H9 (cell line): Measurements from ENCODE around the gene CCDC122. TPM values are rescaled to one million over a fixed set of nuclear protein-coding genes. Genes with fewer than 3 reads are reported as not detected.

Source experiments
- DNase-seq: peaks from one replicate; pipeline ENCODE4 v3.0.0-alpha.2; 2017
- H2AFZ ChIP-seq: one replicate; pipeline ENCODE4 v1.6.1; 2013; ENCODE audit warnings: mild to moderate bottlenecking, low read length, control low read depth, moderate library complexity
- H2AK5ac ChIP-seq: 2 replicates; pipeline ENCODE4 v1.6.1; 2013; ENCODE audit warnings: low read length, control low read depth, mixed read lengths; ENCODE audit not compliant: insufficient read length
- H2BK120ac ChIP-seq: one replicate; pipeline ENCODE4 v1.6.1; 2013; ENCODE audit warnings: low read depth, mild to moderate bottlenecking, low read length, control low read depth, inconsistent platforms; ENCODE audit not compliant: poor library complexity, severe bottlenecking
- H2BK12ac ChIP-seq: 2 replicates; pipeline ENCODE4 v1.6.1; 2013; ENCODE audit warnings: low read length, control low read depth, mixed read lengths, low read depth; ENCODE audit not compliant: insufficient read length
- H2BK15ac ChIP-seq: 2 replicates; pipeline ENCODE4 v1.6.1; 2013; ENCODE audit warnings: low read depth, low read length, control low read depth
- H2BK20ac ChIP-seq: one replicate; pipeline ENCODE4 v1.6.1; 2013; ENCODE audit warnings: low read depth, mild to moderate bottlenecking, low read length, control low read depth, inconsistent platforms; ENCODE audit not compliant: poor library complexity, severe bottlenecking
- H2BK5ac ChIP-seq: 2 replicates; pipeline ENCODE4 v1.6.1; 2013; ENCODE audit warnings: low read length, control low read depth, mixed read lengths; ENCODE audit not compliant: insufficient read length
- H3K14ac ChIP-seq: 2 replicates; pipeline ENCODE4 v1.6.1; 2013; ENCODE audit warnings: low read length, control low read depth; ENCODE audit not compliant: insufficient read depth
- H3K18ac ChIP-seq: 2 replicates; pipeline ENCODE4 v1.6.1; 2013; ENCODE audit warnings: low read depth, mild to moderate bottlenecking, mixed read lengths, low read length, control low read depth; ENCODE audit not compliant: insufficient read length
- H3K23ac ChIP-seq: 2 replicates; pipeline ENCODE4 v1.6.1; 2013; ENCODE audit warnings: low read length, control low read depth, mixed read lengths, low read depth; ENCODE audit not compliant: insufficient read length
- H3K23me2 ChIP-seq: 2 replicates; pipeline ENCODE4 v1.6.1; 2013; ENCODE audit warnings: low read depth, mild to moderate bottlenecking, mixed read lengths, low read length, control low read depth; ENCODE audit not compliant: insufficient read length, poor library complexity, severe bottlenecking
- H3K27ac ChIP-seq: 2 replicates; pipeline ENCODE4 v1.5.1; 2013; ENCODE audit warnings: low read length, control low read depth, mixed read lengths, low read depth; ENCODE audit not compliant: insufficient read length
- H3K27me3 ChIP-seq: 2 replicates; pipeline ENCODE4 v1.6.1; 2013; ENCODE audit warnings: low read length, control low read depth, inconsistent platforms; ENCODE audit not compliant: insufficient read depth
- H3K4ac ChIP-seq: 2 replicates; pipeline ENCODE4 v1.6.1; 2013; ENCODE audit warnings: low read depth, mild to moderate bottlenecking, control low read depth, inconsistent platforms, low read length, moderate library complexity
- H3K4me1 ChIP-seq: 2 replicates; pipeline ENCODE4 v1.6.1; 2013; ENCODE audit warnings: low read length, control low read depth, inconsistent platforms; ENCODE audit not compliant: insufficient read depth
- H3K4me2 ChIP-seq: 2 replicates; pipeline ENCODE4 v1.6.1; 2013; ENCODE audit warnings: low read length, control low read depth, mixed read lengths; ENCODE audit not compliant: insufficient read length, insufficient read depth
- H3K56ac ChIP-seq: 2 replicates; pipeline ENCODE4 v1.6.1; 2013; ENCODE audit warnings: low read depth, mild to moderate bottlenecking, mixed read lengths, low read length, control low read depth; ENCODE audit not compliant: insufficient read length
- H3K79me1 ChIP-seq: 2 replicates; pipeline ENCODE4 v1.6.1; 2013; ENCODE audit warnings: low read depth, mild to moderate bottlenecking, moderate library complexity, low read length, control low read depth, inconsistent platforms; ENCODE audit not compliant: insufficient read depth, poor library complexity, severe bottlenecking
- H3K79me2 ChIP-seq: 2 replicates; pipeline ENCODE4 v1.6.1; 2013; ENCODE audit warnings: low read length, control low read depth, inconsistent platforms; ENCODE audit not compliant: insufficient read depth
- H3K9ac ChIP-seq: 2 replicates; pipeline ENCODE4 v1.6.1; 2013; ENCODE audit warnings: low read length, control low read depth, mixed read lengths; ENCODE audit not compliant: insufficient read length; ENCODE audit errors: extremely low read depth
- H3K9me3 ChIP-seq: one replicate; pipeline ENCODE4 v1.6.1; 2013; ENCODE audit warnings: low read depth, low read length, inconsistent platforms; ENCODE audit not compliant: control insufficient read depth
- H3T11ph ChIP-seq: one replicate; pipeline ENCODE4 v1.6.1; 2013; ENCODE audit warnings: mild to moderate bottlenecking, low read length, control low read depth, inconsistent platforms
- H4K20me1 ChIP-seq: one replicate; pipeline ENCODE4 v1.6.1; 2013; ENCODE audit not compliant: control insufficient read depth, insufficient read length, insufficient read depth
- H4K5ac ChIP-seq: 2 replicates; pipeline ENCODE4 v1.6.1; 2013; ENCODE audit warnings: low read depth, mild to moderate bottlenecking, mixed read lengths, low read length, control low read depth; ENCODE audit not compliant: insufficient read length
- H4K8ac ChIP-seq: replicated peaks from 2 replicates; pipeline ENCODE4 v1.6.1; 2013; ENCODE audit warnings: low read length, control low read depth, mixed read lengths, low read depth; ENCODE audit not compliant: insufficient read length
- H4K91ac ChIP-seq: 2 replicates; pipeline ENCODE4 v1.6.1; 2013; ENCODE audit warnings: low read depth, mild to moderate bottlenecking, moderate library complexity, mixed read lengths, low read length, control low read depth; ENCODE audit not compliant: insufficient read length
- H3K27ac Mint-ChIP-seq, 3 experiments: 2 replicates in 2 of 3; 3 replicates in 1 of 3; pipeline ENCODE4 v1.8.0; 2020 to 2021; ENCODE audit warnings: mixed read lengths in 3 of 3, mild to moderate bottlenecking in 1 of 3, moderate library complexity in 1 of 3
- H3K27me3 Mint-ChIP-seq: 2 replicates; pipeline ENCODE4 v1.8.0; 2021; ENCODE audit warnings: low read depth, mild to moderate bottlenecking, moderate library complexity, mixed read lengths
- H3K36me3 Mint-ChIP-seq, 3 experiments: 2 replicates in 2 of 3; 3 replicates in 1 of 3; pipeline ENCODE4 v1.8.0; 2020 to 2021; ENCODE audit warnings: low read depth in 3 of 3, mixed read lengths in 3 of 3; ENCODE audit not compliant: insufficient read depth in 1 of 3
- H3K4me1 Mint-ChIP-seq, 2 experiments: 2 replicates each; pipeline ENCODE4 v1.8.0; 2020; ENCODE audit warnings: mixed read lengths in 2 of 2
- H3K4me3 Mint-ChIP-seq, 2 experiments: 2 replicates in 1 of 2; 3 replicates in 1 of 2; pipeline ENCODE4 v1.8.0; 2020 to 2021; ENCODE audit warnings: mild to moderate bottlenecking in 2 of 2, mixed read lengths in 2 of 2, moderate library complexity in 1 of 2
- H3K9me3 Mint-ChIP-seq, 2 experiments: 2 replicates in 1 of 2; 3 replicates in 1 of 2; pipeline ENCODE4 v1.8.0; 2020; ENCODE audit warnings: mild to moderate bottlenecking in 2 of 2, mixed read lengths in 2 of 2, moderate library complexity in 1 of 2
- WGBS: extraction: QIAGEN DNeasy Blood & Tissue Kit; methylation state at CpG from one replicate; pipeline ENCODE4 v1.1.7; 2013; ENCODE audit warnings: missing lambda C conversion rate, low lambda C conversion rate, mixed read lengths; ENCODE audit not compliant: insufficient read length; ENCODE audit errors: extremely low coverage; 5-methylcytosine and 5-hydroxymethylcytosine counted together
- total RNA-seq: library from RNA; stranded (reverse); gene quantifications from 2 replicates; pipeline ENCODE4 v1.2.1, GENCODE V29; 2021
- TF ChIP-seq, protein P1 (sequence below): fragments of 200-600 bp; sonication (generic); conservative IDR thresholded peaks from 3 replicates; pipeline ENCODE4 v1.8.0; 2021; ENCODE audit warnings: antibody characterized with exemption, mild to moderate bottlenecking

CCDC122 gene
- total RNA-seq, 1 experiment from 2014 or later = 5.6 TPM

DNA sequence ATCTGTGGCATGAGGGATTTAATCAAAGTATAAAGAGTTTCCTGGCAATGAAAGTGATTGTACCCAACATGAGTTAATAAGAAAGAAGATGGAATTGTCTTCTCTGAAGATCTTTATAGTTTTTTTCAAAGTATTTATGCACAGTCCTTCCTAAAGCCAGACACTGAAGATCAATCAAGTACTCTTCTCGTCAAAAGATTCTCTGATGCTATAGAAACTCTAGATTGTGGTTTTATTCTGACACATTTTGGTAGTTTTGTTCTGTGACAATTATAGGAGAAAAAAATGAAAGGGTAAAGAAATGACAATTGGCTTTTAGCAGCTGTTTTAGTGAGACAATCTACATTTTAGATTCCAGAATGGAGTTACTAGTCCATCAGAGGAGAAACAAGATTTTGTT is 82.4 kb downstream of the CCDC122 start:
- no peak overlapping the region for H3K27ac Mint-ChIP-seq
- no peak overlapping the region for H2AFZ ChIP-seq
- no peaks in the 10 kb centered on the region for H3K79me2 ChIP-seq
- no peak overlapping the region for H3K4ac ChIP-seq
- H3K18ac ChIP-seq = no peak overlapping the region
- H3K27me3 ChIP-seq = no peaks in the 10 kb centered on the region
- H2BK20ac ChIP-seq = no peak overlapping the region
- H3K9me3 ChIP-seq = no peaks in the 10 kb centered on the region
- WGBS = no CpG with 5 or more reads among the region's 1 CpG
- no peak overlapping the region for H2BK120ac ChIP-seq
- no peak overlapping the region for H2BK15ac ChIP-seq
- H3K36me3 Mint-ChIP-seq = no peaks in the 10 kb centered on the region
- no peaks in the 10 kb centered on the region for H4K20me1 ChIP-seq
- H3K27ac ChIP-seq = no peak overlapping the region
- H2BK5ac ChIP-seq = no peak overlapping the region
- peaks cover 6% of the 10 kb centered on the region for H3K27me3 Mint-ChIP-seq
- no peak overlapping the region for H4K8ac ChIP-seq
- H2BK12ac ChIP-seq = no peak overlapping the region
- H3K9ac ChIP-seq = no peak overlapping the region
- no peak overlapping the region for H3K4me2 ChIP-seq
- DNase-seq = no peak
- no peaks in the 10 kb centered on the region for H3K4me1 Mint-ChIP-seq
- no peaks in the 10 kb centered on the region for H3K23me2 ChIP-seq
- H4K91ac ChIP-seq = no peak overlapping the region
- no peaks in the 10 kb centered on the region for H3K79me1 ChIP-seq
- H3T11ph ChIP-seq = no peak overlapping the region
- no peaks in the 10 kb centered on the region for H3K4me1 ChIP-seq
- H4K5ac ChIP-seq = no peak overlapping the region
- no peak overlapping the region for H3K56ac ChIP-seq
- H3K4me3 Mint-ChIP-seq = no peak overlapping the region
- no peaks in the 10 kb centered on the region; a peak in 1 of 5 replicates for H3K9me3 Mint-ChIP-seq
- no peak overlapping the region for H2AK5ac ChIP-seq
- TF ChIP-seq, protein P1, sequence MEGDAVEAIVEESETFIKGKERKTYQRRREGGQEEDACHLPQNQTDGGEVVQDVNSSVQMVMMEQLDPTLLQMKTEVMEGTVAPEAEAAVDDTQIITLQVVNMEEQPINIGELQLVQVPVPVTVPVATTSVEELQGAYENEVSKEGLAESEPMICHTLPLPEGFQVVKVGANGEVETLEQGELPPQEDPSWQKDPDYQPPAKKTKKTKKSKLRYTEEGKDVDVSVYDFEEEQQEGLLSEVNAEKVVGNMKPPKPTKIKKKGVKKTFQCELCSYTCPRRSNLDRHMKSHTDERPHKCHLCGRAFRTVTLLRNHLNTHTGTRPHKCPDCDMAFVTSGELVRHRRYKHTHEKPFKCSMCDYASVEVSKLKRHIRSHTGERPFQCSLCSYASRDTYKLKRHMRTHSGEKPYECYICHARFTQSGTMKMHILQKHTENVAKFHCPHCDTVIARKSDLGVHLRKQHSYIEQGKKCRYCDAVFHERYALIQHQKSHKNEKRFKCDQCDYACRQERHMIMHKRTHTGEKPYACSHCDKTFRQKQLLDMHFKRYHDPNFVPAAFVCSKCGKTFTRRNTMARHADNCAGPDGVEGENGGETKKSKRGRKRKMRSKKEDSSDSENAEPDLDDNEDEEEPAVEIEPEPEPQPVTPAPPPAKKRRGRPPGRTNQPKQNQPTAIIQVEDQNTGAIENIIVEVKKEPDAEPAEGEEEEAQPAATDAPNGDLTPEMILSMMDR = no peak
- no peak overlapping the region for H3K23ac ChIP-seq
- H3K14ac ChIP-seq = no peak overlapping the region
